Calu3 (cell line): ENCODE data around the gene AIRE. TPM values are rescaled to one million over a fixed set of nuclear protein-coding genes. Genes with fewer than 3 reads are reported as not detected.

Experiments
- BruUV-seq: library from RNA; stranded (reverse); fragments of 400-500 nt; replicated peaks from 2 replicates; lab custom pipeline; 2021; lab: Mats Ljungman, UMichigan
- CTCF ChIA-PET: fragments of 300-600 bp; sonication (Branson Sonifier 250); formaldehyde crosslinking; loops from one replicate; lab custom pipeline; 2022; ENCODE audit warnings: antibody characterized with exemption; lab: Charles Lee
- DNase-seq: peaks from one replicate; pipeline ENCODE4 v3.0.0; 2022
- H3K27ac Mint-ChIP-seq: one replicate; pipeline ENCODE4 v1.8.0; 2022; ENCODE audit warnings: mixed read lengths; ENCODE audit not compliant: unreplicated experiment
- H3K27me3 Mint-ChIP-seq: one replicate; pipeline ENCODE4 v1.8.0; 2022; ENCODE audit warnings: mixed read lengths; ENCODE audit not compliant: unreplicated experiment
- H3K36me3 Mint-ChIP-seq: one replicate; pipeline ENCODE4 v1.8.0; 2022; ENCODE audit warnings: mild to moderate bottlenecking, moderate library complexity, mixed read lengths; ENCODE audit not compliant: insufficient read depth, unreplicated experiment
- H3K4me1 Mint-ChIP-seq: one replicate; pipeline ENCODE4 v1.8.0; 2022; ENCODE audit warnings: mild to moderate bottlenecking, low read depth, mixed read lengths; ENCODE audit not compliant: unreplicated experiment
- H3K4me3 Mint-ChIP-seq: one replicate; pipeline ENCODE4 v1.8.0; 2022; ENCODE audit warnings: mild to moderate bottlenecking, low read depth, moderate library complexity, mixed read lengths; ENCODE audit not compliant: unreplicated experiment
- H3K9me3 Mint-ChIP-seq: one replicate; pipeline ENCODE4 v1.8.0; 2022; ENCODE audit warnings: low read depth, mixed read lengths; ENCODE audit not compliant: unreplicated experiment
- intact Hi-C: fragments of 100-400 bp; cut with micrococcal nuclease; formaldehyde crosslinking; loops from one replicate; pipeline ENCODE4 v1.10.0; 2022; ENCODE audit not compliant: unreplicated experiment
- total RNA-seq: library from RNA; stranded (reverse); gene quantifications from 2 replicates; pipeline ENCODE4 v1.2.3, GENCODE V29; 2022
- TF ChIP-seq, protein P1 (sequence below): fragments of 200-600 bp; IDR thresholded peaks from one replicate; pipeline ENCODE4 v1.8.0; 2022; ENCODE audit warnings: antibody characterized with exemption; ENCODE audit not compliant: unreplicated experiment

Gene AIRE
- total RNA-seq, 1 experiment from 2014 or later: not detected

DNA sequence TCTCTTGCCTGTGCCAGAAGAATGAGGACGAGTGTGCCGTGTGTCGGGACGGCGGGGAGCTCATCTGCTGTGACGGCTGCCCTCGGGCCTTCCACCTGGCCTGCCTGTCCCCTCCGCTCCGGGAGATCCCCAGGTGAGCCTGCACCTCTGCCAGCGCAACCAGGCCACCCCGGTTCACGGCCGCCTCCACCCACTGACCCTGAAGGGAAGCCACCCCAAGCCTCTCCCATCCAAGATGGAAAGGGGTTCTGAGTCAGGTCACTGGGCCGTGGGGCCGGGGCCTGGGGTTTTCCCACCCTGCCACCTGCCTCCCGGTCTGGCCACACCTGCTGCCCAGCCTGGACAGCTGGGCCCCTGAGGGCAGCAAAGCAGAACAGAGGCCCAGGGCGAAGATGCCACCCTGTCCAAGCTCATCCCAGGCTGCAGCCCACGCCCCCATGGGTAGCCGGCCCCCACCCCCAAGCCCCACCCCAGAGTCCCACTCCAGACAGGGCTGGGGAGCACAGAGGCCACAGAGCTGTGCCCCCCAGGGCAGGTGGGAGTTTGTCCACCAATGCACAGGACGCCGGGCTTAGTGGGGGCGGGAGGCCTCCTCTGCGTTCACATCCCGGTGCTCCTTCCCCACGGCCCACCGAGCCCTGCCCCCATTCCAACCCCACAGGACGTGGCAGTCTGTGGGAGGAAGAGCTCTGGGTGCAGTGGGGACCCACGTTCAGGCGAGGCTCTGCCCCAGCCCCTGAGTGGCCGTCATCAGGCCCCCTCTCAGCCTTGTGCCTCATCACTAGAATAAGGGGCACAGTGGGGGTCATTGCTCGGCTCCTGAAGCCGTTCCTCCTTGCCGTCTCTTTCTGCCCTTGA lies 5.6 kb downstream of the AIRE start:
- CTCF ChIA-PET: no interaction called here
- no TSS peak for BruUV-seq
- no peak overlapping the region for H3K27ac Mint-ChIP-seq

DNA sequence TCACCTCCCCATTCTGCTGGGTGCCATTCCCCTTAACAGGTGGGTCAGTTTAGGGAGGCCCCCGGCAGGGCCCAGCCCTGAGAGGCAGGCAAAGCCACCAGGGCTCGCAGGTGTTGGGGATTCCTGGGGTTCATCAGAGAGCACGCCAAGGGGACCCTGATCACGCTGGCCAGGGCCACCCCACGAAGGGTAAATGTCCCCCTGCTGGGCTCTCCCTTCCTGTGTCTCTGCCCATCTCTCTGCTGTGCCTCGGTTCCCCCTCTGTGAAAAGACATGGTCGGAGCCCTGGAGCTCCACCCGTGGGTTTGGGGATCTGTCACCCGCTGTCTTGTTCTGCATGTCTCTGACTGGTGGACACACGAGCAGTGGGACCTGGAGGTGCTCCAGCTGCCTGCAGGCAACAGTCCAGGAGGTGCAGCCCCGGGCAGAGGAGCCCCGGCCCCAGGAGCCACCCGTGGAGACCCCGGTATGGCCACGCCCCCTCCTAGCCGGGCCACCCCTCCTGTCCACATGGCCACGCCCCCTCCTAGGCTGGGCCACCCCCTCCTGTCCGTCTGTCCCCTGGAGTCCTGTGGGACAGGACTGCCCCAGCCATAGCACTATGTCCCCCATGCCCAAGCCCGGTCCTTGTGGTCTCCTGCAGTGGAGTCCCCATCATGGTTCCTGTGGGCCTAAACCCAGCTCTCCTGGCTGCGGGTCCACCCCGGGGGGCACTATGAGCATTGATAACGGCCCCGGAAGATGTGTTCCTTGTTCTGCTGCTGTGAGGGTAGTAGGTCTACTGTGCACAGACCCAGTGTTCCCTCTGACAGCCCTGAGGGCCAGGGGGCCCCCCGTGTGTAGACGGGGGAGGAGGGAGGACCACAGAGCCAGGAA lies 6.5 kb downstream of the AIRE start:
- H3K9me3 Mint-ChIP-seq: no peaks in the 10 kb centered on the region
- no peaks in the 10 kb centered on the region for H3K4me1 Mint-ChIP-seq
- no TSS peak for BruUV-seq
- peaks cover 59% of the 10 kb centered on the region for H3K27me3 Mint-ChIP-seq
- no peak for DNase-seq
- peaks cover 13% of the 10 kb centered on the region for H3K36me3 Mint-ChIP-seq
- no peak overlapping the region for H3K27ac Mint-ChIP-seq
- TF ChIP-seq, protein P1, sequence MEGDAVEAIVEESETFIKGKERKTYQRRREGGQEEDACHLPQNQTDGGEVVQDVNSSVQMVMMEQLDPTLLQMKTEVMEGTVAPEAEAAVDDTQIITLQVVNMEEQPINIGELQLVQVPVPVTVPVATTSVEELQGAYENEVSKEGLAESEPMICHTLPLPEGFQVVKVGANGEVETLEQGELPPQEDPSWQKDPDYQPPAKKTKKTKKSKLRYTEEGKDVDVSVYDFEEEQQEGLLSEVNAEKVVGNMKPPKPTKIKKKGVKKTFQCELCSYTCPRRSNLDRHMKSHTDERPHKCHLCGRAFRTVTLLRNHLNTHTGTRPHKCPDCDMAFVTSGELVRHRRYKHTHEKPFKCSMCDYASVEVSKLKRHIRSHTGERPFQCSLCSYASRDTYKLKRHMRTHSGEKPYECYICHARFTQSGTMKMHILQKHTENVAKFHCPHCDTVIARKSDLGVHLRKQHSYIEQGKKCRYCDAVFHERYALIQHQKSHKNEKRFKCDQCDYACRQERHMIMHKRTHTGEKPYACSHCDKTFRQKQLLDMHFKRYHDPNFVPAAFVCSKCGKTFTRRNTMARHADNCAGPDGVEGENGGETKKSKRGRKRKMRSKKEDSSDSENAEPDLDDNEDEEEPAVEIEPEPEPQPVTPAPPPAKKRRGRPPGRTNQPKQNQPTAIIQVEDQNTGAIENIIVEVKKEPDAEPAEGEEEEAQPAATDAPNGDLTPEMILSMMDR: no peak
- no peak overlapping the region for H3K4me3 Mint-ChIP-seq
- intact Hi-C loops: no loop called here
- CTCF ChIA-PET: no interaction called here

More for the DNA sequence above, 5.6 kb downstream of the AIRE start:
- Mint-ChIP-seq H3K9me3 (no peaks in the 10 kb centered on the region), H3K27me3 (peaks cover 60% of the 10 kb centered on the region), H3K36me3 (peaks cover 13% of the 10 kb centered on the region), H3K4me3 (no peak overlapping the region), H3K4me1 (no peaks in the 10 kb centered on the region)
- intact Hi-C loops: no loop called here
- DNase-seq: no peak
- TF ChIP-seq, protein P1: no peak

DNA sequence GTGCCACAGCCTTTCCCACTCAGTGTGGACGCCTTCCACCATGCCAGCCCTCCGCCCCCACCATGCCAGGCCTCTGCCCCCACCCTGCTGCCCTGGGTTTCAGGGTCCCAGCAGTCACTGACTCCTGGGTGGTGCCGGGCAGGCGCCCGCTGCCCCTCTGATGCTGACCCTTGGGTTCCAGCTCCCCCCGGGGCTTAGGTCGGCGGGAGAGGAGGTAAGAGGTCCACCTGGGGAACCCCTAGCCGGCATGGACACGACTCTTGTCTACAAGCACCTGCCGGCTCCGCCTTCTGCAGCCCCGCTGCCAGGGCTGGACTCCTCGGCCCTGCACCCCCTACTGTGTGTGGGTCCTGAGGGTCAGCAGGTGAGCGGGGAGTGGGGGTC lies 7.1 kb downstream of the AIRE start:
- H3K27me3 Mint-ChIP-seq: peaks cover 53% of the 10 kb centered on the region
- intact Hi-C loops: no loop called here
- no peak for DNase-seq
- H3K27ac Mint-ChIP-seq: no peak overlapping the region
- H3K9me3 Mint-ChIP-seq: no peaks in the 10 kb centered on the region
- H3K4me3 Mint-ChIP-seq: no peak overlapping the region
- H3K4me1 Mint-ChIP-seq: no peaks in the 10 kb centered on the region
- H3K36me3 Mint-ChIP-seq: peaks cover 11% of the 10 kb centered on the region
- BruUV-seq: no TSS peak
- CTCF ChIA-PET: no interaction called here
- TF ChIP-seq, protein P1: no peak

DNA sequence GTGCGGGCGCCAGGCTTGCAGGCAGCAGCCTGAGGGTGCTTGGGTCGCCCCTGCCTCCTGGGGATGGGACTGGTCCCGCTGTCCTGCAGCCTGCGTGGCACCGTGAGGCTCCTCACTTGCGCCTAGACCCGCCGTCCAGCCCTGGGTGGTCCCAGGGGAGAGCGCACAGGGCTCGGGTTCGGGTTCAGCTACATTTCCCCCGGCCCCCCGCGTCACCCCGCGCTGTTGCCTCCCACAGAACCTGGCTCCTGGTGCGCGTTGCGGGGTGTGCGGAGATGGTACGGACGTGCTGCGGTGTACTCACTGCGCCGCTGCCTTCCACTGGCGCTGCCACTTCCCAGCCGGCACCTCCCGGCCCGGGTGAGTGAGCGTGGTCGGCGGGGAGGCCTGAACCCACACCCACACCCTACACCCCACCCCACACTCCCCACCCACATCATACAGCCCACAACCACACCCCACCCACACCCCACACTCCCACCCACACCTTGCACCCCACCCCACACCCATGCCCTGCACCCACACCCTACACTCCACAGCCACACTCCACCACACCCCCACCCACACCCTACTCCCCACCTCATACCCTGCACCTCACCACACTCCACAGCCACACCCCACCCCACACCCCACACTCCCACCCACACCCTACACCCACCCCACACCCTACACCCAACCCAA lies 8.0 kb downstream of the AIRE start:
- DNase-seq: no peak
- CTCF ChIA-PET: no interaction called here
- H3K27me3 Mint-ChIP-seq: peaks cover 44% of the 10 kb centered on the region
- peaks cover 5% of the 10 kb centered on the region for H3K36me3 Mint-ChIP-seq
- no peaks in the 10 kb centered on the region for H3K9me3 Mint-ChIP-seq
- intact Hi-C loops: no loop called here
- no TSS peak for BruUV-seq
- TF ChIP-seq, protein P1: no peak
- no peaks in the 10 kb centered on the region for H3K4me1 Mint-ChIP-seq
- no peak overlapping the region for H3K27ac Mint-ChIP-seq
- no peak overlapping the region for H3K4me3 Mint-ChIP-seq
